Activated T-helper 1 cell treated with anti-CD3 and anti-CD28 coated beads, Interleukin-2, amount 50 U/mL, for 16 hours (primary cell): ENCODE measurements around the gene AKAP7.
"Not testable (repeated sequence)": the region's sequence is repeated elsewhere in the genome, so short reads cannot be mapped to it uniquely, and the experiment has no call there.

Source experiments
- DNase-seq, 2 donors: peaks; one replicate each; pipeline ENCODE4 v3.0.0-alpha.2; 2020; ENCODE audit warnings: low read depth in 1 of 2, low spot score in 1 of 2

The AKAP7 gene

DNA sequence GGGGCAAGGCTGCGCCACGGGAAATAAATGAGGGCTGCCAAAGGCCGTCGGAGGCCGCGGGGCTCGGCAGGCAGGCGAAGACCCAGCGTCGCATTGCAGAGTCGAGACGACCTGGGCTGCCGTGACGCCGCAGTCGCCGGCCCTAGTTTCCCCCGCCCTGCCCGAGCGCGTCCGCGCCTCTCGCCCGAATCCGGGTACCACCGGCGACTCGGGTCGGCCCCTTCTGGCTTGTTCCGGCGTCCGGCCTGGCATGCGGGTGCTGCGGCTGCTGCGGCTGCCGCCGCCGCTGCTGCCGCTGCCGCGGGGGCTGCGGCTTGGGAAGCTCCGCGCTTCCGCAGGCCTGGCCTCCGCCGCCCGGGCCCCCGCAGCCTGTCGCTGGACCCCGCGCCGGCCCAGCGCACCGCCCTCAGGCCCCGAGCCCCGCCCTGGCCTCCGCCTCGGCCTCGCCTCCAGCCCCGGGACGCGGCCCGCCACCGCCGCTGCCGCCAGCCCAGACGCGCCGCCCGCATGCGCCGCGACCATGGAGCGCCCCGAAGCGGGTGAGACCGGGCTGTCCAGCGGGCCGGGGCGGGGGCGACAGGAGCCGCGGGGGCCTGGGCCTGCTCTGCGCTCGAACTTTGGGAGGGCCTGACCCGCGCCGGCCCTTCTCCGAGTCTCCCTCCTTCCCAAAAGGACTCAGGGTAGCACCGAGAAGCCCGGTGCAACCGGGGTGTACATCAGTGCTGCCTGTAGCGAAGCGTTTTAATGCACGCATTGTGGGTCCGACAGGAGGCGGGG is at the start of gene AKAP7:
TSS of gene AKAP7 (plus strand) at position 224 of the 777 bp plus-strand sequence. CDS start at position 521, 297 bp downstream.
- DNase-seq = peak; percentile 26 to 29

DNA sequence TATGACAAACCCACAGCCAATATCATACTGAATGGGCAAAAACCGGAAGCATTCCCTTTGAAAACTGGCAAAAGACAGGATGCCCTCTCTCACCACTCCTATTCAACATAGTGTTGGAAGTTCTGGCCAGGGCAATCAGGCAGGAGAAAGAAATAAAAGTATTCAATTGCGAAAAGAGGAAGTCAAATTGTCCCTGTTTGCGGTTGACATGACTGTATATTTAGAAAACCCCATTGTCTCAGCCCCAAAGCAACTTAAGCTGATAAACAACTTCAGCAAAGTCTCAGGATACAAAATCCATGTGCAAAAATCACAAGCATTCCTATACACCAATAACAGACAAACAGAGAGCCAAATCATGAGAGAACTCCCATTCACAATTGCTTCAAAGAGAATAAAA is 44.9 kb upstream of the AKAP7 start:
- DNase-seq = not testable (repeated sequence)

DNA sequence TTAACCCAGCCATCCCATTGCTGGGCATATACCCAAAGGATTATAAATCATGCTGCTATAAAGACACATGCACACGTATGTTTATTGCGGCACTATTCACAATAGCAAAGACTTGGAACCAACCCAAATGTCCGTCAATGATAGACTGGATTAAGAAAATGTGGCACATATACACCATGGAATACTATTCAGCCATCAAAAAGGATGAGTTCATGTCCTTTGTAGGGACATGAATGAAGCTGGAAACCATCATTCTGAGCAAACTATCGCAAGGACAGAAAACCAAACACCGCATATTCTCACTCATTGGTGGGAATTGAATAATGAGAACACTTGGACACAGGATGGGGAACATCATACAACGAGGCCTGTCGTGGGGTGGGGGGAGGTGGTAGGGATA is 43.3 kb upstream of the AKAP7 start:
- not testable (repeated sequence) for DNase-seq

DNA sequence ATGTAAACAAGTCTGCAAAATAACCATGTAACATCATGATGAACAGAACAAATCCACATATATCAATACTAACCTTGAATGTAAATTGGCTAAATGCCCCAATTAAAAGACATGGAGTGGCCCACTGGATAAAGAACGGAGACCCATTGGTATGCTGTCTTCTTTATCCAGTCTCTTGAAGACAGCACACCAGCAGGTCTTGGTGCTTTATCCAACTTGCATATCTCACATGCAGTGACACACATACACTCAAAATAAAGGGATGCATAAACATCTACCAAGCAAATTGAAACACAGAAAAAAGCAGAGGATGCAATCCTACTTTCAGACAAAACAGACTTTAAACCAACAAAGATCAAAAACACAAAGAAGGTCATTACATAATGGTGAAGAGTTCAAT is 41.9 kb upstream of the AKAP7 start:
- DNase-seq = no peak

DNA sequence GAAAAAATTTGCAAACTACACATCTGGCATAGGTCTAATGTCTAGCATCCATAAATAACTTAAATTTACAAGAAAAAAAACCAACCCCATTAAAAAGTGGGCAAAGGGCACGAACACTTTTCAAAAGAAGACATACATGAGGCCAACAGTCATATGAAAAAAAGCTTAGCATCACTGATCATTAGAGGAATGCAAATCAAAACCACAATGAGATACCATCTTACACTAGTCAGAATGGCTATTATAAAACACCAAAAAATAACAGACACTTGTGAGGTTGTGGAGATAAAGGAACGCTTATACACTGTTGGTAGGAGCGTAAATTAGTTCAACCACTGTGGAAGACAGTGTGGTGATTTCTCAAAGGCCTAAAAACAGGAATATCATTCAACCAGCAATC is 38.5 kb upstream of the AKAP7 start:
- no peak for DNase-seq

DNA sequence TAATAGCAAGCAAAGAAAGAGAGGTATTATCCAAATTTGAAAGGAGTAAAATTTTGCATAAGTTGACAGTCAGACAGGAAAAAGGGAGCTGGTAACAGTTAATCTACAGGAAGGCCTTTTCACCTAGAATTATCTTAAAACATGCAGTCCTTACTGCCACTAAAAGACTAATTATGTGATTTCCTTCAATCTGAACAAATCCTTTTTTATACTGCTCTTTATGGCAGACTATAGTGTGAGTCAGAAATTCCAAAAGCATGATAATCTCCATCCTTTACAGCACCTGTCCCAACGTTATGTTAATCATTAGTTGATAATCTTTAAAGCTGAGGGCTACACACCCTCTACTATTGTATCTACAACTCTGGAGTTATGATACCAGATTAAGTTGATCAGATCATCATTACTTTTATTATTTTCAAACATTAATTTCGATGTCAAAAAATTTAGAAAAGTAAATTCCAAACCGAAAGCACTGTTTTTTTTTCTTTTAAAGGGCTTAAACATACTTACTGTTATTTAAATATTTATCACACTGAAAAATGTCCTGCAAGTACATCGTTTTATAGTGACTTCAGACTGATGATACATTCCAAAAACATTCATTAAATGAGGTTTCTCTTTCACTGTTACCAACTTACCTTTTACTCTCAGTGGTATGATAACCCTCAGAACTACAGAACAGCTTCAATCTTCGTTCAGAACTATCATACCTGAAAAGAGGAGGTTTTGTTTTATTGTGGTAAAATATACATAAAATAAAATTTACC is 33.2 kb upstream of the AKAP7 start:
- no peak for DNase-seq

DNA sequence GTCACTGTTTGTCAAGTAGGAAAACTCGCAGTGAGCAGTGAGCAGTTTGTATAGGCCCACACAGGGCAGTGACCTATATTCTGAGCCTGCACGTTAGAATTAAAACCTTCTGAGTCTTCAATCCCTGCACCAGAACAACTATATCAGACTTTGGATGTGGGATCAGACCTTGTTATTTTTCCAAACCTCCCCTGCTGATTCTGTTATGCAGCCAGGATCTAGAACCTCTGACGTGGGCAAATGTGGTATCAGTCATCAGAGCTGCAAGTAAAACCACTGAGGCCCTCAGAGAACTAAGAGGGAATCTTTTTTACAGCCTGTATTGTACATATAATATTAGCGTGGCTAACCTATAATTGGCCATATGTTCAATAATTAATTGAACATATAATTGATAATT is 32.0 kb upstream of the AKAP7 start:
- no peak for DNase-seq

DNA sequence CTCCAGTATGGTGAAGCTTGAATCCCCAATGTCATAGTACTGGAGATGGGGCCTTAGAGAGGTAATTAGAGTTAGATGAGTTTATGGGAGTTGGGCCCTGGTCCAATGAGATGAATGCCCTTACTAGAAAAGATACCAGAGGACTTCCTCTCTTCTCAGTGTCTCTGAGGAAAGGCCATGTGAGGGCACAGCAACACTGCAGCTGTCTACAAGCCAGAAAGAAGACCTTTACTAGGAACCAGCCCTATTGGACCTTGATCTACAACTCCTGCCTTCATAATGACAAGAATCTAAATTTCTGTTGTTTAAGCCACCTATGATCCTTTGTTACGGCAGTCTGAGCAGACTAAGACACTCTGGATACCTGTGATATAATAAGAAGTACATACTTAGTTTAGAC is 31.4 kb upstream of the AKAP7 start:
- DNase-seq = no peak

DNA sequence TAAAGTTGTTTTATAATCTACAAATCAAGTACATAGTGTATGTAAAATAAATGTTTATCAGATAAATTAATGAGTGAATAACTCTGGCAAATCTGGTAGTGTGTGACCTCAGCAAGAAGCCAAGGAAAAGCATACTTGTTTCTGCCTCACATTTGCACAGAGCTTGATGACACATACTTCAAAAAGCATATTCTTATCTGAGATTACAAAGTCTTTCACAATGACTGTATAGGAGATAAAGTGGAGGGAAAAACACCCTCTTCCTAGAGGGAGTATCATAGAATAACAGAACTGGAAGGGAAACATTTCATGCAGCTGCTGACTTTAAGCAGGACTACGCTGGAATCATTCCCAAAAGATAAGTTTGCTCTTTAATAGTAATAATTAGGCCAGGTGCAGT is 28.1 kb upstream of the AKAP7 start:
- DNase-seq = no peak

DNA sequence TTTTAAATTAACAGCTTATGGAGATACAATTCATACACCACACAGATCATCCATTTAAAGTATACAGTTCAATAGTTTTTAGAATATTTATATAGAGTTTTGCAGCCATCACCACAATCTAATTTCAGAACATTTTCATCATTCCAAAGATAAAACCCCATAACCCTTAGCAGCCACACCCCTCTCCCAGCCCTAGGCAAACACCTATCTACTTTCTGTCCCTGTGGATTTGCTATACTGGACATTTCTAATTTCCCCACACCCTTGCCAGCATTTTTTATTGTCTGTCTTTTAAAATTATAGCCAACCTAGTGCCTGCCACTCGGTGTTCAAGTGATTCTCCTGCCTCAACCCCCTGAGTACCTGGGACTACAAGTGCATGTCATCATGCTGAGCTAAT is 23.0 kb upstream of the AKAP7 start:
- no peak for DNase-seq

DNA sequence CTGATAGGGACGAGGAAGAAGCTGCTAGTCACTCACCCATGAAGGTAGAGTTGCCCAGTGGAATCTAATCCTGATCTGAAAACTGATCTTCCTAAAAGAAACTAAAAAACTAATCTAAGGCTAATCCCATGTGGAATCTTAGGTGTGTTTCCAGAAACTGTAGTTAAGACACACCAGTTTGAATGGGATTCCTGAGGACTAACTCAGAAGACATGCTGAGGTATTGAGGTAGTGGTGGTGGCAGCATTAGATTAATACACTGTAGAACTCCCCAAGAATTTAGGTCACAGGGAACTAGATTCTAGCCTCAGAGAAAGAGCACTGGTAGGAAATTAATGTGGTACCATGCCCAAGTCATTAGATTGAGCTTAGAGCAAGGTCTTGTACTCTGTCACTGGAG is 19.6 kb upstream of the AKAP7 start:
- no peak for DNase-seq

DNA sequence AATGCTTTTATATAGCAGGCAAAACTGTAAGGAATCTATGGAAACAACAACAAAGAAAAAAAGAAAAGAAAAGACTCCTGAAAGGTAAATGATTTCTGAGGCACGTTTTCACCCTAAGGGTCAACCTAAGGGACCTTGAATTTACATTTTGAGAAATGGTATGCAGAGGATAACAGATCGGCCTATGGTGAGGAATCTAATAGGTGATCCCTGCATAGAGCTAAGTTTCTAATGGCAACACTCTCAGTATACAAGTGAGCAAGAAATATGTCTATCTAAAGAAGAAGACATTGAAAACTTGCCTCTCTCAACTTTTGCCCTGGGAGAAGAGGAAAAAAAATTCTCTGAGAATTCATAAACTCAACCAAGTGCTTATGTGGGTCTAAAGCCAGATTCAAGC is 18.9 kb upstream of the AKAP7 start:
- no peak for DNase-seq

DNA sequence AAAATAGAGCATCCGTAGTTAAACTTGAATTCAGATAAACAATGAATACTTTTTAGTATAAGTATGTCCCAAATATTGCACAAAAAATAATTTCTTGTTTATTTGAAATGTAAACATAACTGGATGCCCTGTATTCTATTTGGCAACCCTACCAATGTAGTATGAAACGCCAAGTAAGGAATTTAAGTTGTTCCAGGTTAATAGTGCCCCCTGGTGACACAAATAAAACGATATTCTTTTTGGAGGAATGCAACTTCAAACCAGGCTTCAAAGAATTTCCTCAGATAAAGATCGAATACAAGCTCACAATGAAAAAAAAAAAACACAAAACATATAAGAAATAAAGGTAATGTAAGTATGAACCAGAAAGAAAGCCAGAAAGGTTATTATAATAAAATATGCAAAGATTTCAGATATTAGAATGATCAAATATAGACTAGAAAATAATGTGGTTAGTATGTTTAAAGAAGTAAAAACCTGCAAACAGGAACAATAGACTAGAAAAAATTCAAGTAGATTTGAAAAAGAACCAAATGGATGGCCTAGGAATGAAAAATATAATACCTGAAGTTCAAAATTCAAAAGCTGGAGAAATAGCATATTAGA is 18.4 kb upstream of the AKAP7 start:
- DNase-seq = no peak

DNA sequence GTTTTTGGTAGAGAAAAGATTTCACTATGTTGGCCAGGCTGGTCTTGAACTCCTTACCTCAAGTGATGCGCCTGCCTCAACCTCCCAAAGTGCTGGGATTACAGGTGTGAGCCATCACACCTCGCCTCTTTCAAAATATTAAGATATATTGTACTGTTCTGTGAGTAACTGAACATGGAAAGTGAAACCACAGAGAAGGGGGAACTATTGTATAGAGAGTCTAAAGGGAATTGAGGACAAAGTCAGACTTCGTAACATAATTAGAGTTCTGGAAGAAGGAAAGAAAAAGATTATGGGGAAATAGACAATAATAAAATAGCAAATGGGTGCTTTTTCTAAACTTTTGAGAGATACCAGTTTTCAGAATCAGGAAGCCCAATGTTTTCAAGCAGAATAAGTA is 17.4 kb upstream of the AKAP7 start:
- no peak for DNase-seq

DNA sequence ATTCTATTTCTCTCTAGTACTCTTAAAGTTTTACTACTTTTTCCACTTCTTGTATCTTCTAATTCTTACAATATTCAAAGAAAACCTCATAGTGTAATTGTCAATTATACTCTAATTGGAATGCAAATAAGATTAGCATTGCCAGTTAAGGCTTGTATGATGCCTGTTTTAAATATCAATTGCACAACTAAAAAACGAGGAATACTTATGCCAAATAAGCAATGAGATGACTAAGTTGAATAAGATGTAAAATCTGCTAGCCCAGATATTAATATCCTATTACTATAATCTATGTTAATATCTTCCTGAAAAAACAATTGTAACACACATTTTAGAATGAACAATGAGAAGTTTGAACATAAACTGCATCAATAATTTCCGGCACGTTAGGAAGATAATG is 13.3 kb upstream of the AKAP7 start:
- no peak for DNase-seq

DNA sequence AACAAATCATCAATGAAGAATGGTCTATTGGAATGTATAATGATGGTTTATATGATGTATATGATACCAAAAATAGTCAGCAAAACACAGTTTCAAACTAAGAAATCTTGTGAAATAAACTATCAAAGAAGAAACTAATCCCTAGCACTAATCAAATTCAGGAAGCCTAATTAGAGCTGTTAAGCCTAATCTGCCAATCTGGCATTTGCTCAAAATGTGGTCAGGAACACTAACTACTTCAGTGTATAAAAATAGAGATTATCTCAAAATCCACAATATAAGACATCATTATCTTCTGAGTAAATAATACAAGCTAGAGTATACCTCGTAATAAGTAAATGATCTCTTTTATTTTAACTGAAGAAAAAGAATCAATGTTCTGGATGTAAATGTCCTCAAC is 12.8 kb upstream of the AKAP7 start:
- no peak for DNase-seq

DNA sequence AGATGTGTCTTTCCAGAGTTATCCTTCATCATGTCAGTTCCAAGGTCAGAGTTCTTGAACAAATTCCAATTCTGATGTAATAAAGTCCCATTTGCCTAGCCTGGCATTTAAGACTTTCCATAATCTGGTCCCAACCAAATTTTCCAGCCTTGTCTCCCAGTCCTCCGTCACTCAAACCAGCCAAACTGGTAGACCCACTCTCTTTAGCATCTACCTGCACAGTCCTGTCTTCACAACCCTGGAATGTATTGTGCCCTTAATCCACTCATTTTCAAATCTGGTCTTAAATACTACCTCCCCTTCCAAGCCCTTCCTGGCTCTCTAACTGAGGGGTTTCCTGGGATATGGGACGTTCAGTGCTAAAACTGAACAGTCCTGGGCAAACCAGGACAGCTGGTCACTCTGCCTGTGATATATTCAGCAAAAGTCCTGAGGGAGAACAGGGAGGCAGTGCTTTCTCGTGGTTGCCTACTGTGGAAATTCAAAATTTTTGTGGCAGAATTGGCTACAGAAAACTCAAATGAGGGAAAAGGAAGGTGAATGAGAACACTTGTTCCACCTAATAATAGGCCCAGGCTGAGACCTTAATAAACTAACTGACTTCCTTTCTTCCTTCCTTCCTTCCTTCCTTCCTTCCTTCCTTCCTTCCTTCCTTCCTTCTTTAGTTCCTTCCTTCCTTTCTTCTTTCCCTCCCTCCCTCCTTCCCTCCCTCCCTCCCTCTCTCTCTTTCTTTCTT is 10.8 kb upstream of the AKAP7 start:
- no peak for DNase-seq

DNA sequence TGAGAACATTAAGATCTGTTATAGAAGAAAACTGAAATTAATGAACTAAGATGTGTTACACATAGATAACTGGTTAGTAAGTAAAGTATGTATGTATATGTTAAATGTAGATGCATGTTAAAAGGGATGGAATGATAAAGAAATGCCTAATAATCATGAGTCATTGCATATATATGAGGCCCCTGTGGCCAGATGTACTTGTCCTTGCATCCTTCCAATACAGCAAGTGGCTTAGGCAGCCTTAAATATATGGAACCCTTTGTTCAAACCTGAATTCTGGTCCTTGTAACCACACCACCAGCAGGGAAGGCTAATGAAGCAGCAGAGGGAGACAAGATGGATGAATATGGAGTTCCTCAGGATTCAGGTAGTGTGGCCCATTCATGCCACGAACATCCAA is 9.8 kb upstream of the AKAP7 start:
- no peak for DNase-seq

DNA sequence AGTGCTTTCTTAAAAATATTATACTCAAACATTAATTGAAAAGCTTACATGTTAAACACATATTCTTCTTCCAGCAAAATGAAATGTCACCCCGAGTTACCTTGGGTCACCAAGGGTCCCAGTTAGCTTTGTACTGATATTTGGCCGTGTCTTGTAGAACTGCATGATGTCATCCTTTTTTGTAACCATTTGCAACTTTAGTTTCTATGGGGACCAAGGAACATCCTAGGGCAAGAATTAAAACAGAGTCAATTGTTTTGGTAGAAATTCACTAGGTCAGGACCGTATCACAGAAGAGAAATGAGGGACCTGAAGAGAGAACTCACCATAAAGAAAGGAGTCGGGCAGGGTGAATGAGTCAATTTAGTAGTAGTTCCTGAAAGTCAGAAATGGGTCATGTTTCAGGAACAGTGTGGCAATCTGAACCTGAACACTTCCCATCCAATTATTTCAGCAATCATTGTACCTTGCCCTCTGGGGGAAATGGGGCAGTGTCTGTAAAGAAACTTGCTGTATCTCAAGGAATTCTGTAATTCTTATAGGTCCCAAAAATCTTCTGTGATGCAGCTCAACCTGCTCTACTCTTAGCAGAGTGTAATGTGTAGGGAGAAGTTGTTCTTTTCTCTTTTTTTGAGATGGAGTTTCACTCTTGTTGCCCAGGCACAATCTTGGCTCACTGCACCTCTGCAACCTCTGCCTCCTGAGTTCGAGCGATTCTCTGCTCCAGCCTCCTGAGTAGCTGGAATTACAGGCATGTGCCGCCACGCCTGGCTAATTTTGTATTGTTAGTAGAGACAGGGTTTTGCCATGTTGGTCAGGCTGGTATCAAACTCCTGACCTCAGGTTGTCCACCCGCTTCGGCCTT is 5.3 kb upstream of the AKAP7 start:
- DNase-seq = no peak

DNA sequence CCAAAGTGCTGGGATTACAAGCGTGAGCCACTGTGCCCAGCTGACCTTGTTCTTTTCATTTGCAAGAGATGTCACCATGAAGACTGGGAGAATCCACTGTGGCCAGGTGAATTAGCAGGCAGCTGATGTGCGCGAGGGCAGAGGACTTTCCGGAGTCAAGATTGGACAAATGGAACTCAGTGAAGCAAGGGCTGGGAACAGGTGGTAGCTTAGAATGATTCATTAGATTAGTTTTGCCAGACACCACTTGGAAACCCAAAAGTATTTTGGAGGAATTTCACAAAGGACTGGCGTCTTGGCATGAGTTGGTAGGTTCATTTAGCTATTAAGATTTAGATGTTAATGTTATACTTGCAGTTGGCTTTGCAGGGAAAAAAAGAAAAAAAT is 4.7 kb upstream of the AKAP7 start:
- no peak for DNase-seq

DNA sequence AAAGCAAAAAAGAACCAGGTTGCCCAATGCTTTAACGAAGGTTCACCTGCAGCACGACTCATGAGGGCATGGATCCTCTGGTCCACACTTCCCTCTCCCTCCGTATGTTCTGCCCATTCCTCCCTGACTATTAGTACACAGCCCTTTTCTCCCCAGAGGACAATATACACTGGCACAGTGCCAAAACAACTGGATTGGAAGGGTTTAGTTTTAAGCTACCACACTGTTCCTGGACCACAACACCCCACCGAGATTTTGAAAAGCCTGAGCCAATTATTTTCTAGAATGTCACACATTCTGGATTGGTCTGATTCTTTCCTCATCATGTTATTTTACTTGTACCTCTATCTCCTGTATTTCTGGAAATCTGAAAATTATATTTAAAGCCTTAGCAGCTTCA is 2.9 kb upstream of the AKAP7 start:
- no peak for DNase-seq
